Effector memory CD8-positive, alpha-beta T cell (primary cell): ENCODE measurements around the gene DPP3.
"Not testable (repeated sequence)": the region's sequence is repeated elsewhere in the genome, so short reads cannot be mapped to it uniquely, and the experiment has no call there.

ENCODE experiments used
- ATAC-seq: fragments of 150-1000 bp; cut with Tn5 transposase; replicated peaks from 2 replicates; pipeline ENCODE4 v1.10.0; 2021; ENCODE audit warnings: mild to moderate bottlenecking, moderate library complexity
- DNase-seq, 3 experiments: peaks; one replicate each; pipeline ENCODE4 v3.0.0; 2021
- H3K27ac Mint-ChIP-seq, 2 donors: one replicate each; pipeline ENCODE4 v1.8.0; 2022; ENCODE audit warnings: mild to moderate bottlenecking in 2 of 2, mixed read lengths in 2 of 2, moderate library complexity in 2 of 2
- H3K27me3 Mint-ChIP-seq, 2 donors: one replicate each; pipeline ENCODE4 v1.8.0; 2022; ENCODE audit warnings: mixed read lengths in 2 of 2
- H3K36me3 Mint-ChIP-seq: one replicate; pipeline ENCODE4 v1.8.0; 2022; ENCODE audit warnings: mild to moderate bottlenecking, moderate library complexity, mixed read lengths; ENCODE audit not compliant: insufficient read depth
- H3K4me1 Mint-ChIP-seq, 2 donors: one replicate each; pipeline ENCODE4 v1.8.0; 2022; ENCODE audit warnings: low read depth in 2 of 2, mixed read lengths in 2 of 2
- H3K4me3 Mint-ChIP-seq, 2 donors: one replicate each; pipeline ENCODE4 v1.8.0; 2022; ENCODE audit warnings: mild to moderate bottlenecking in 2 of 2, mixed read lengths in 2 of 2, moderate library complexity in 2 of 2
- H3K9me3 Mint-ChIP-seq, 2 donors: one replicate each; pipeline ENCODE4 v1.8.0; 2022; ENCODE audit warnings: mixed read lengths in 2 of 2
- total RNA-seq, 9 experiments: gene quantifications; one replicate each; lab custom pipeline; 2026; lab: John Stamatoyannopoulos, UW

DPP3 gene, protein sequence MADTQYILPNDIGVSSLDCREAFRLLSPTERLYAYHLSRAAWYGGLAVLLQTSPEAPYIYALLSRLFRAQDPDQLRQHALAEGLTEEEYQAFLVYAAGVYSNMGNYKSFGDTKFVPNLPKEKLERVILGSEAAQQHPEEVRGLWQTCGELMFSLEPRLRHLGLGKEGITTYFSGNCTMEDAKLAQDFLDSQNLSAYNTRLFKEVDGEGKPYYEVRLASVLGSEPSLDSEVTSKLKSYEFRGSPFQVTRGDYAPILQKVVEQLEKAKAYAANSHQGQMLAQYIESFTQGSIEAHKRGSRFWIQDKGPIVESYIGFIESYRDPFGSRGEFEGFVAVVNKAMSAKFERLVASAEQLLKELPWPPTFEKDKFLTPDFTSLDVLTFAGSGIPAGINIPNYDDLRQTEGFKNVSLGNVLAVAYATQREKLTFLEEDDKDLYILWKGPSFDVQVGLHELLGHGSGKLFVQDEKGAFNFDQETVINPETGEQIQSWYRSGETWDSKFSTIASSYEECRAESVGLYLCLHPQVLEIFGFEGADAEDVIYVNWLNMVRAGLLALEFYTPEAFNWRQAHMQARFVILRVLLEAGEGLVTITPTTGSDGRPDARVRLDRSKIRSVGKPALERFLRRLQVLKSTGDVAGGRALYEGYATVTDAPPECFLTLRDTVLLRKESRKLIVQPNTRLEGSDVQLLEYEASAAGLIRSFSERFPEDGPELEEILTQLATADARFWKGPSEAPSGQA
- total RNA-seq, result 23.6 to 129 (median 40.4) reads per million in 9 experiments

DNA sequence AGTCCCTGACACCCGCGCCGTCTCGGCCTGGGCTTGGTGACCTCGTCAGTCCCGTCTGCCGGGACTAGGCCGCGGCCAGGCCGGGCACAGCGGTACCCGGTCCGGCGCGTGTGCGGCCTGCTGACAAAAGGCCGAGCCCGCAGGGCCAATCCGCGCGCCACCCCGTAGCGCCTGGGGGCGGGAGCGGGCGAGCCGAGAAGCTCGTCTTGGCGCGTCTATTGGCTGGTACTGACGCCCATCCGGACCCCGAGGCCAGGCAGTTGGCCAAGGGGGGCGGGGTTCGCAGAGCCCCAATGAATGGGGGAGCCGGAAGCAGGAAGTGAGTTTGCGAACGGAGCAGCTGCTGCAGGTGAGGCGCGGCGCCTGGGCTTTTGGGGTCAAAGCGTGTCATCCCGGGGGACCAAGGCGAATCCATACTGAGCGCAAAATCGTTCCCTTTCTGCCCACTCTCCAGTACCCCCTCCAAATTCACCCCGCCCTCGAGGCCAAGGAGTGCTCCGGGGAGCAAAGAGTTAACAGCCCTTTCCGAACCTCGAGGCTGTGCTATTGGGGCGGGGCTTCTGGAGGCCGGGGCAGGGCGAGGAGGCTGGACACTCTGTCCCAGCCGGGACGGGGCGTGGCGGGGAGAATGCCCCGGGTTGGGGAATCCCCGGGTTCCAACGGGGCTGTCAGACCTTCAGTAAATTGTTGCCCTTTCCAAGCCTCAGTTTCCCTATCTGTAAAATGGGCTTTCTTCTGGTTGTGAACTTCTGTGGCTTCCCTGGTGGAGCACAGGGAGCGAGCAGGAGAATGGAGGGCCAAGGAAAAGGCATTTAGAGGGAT is at the start of gene DPP3:
TSS of gene DPP3 (plus strand) at position 318 of the 822 bp plus-strand sequence. CDS start 1,767 bp downstream, outside the sequence.
- ATAC-seq (peak; percentile 98), DNase-seq (peak; percentile 94 to 95 (median 94))
- Mint-ChIP-seq H3K9me3 (no peaks in the 10 kb centered on the region), H3K27me3 (no peaks in the 10 kb centered on the region), H3K4me1 (peaks cover 25 to 29% of the 10 kb centered on the region in 2 donors), H3K36me3 (peaks cover 15% of the 10 kb centered on the region), H3K27ac (peak within 1 kb of the TSS; percentile 91 to 92), H3K4me3 (peak within 1 kb of the TSS; percentile 91)

GRCh38 chr11:66431287-66431686 is 48.9 kb upstream of the DPP3 start:
- ATAC-seq, DNase-seq, H3K9me3 Mint-ChIP-seq, H3K4me3 Mint-ChIP-seq, H3K27me3 Mint-ChIP-seq, H3K27ac Mint-ChIP-seq, H3K4me1 Mint-ChIP-seq: not testable (repeated sequence)
- H3K36me3 Mint-ChIP-seq, result peaks cover 18% of the 10 kb centered on the region

GRCh38 chr11:66431871-66432329 is 48.3 kb upstream of the DPP3 start:
- not testable (repeated sequence) for H3K4me1 Mint-ChIP-seq, H3K9me3 Mint-ChIP-seq, H3K27me3 Mint-ChIP-seq, H3K4me3 Mint-ChIP-seq, ATAC-seq, DNase-seq, H3K27ac Mint-ChIP-seq
- H3K36me3 Mint-ChIP-seq, result peaks cover 18% of the 10 kb centered on the region

GRCh38 chr11:66432597-66432996 is 47.6 kb upstream of the DPP3 start:
- DNase-seq (no peak), ATAC-seq (no peak)
- peaks cover 3 to 6% of the 10 kb centered on the region in 2 donors for H3K4me1 Mint-ChIP-seq
- no peaks in the 10 kb centered on the region for H3K9me3 Mint-ChIP-seq
- no peak overlapping the region for H3K27ac Mint-ChIP-seq
- H3K27me3 Mint-ChIP-seq, result no peaks in the 10 kb centered on the region
- peaks cover 21% of the 10 kb centered on the region for H3K36me3 Mint-ChIP-seq
- H3K4me3 Mint-ChIP-seq, result no peak overlapping the region

DNA sequence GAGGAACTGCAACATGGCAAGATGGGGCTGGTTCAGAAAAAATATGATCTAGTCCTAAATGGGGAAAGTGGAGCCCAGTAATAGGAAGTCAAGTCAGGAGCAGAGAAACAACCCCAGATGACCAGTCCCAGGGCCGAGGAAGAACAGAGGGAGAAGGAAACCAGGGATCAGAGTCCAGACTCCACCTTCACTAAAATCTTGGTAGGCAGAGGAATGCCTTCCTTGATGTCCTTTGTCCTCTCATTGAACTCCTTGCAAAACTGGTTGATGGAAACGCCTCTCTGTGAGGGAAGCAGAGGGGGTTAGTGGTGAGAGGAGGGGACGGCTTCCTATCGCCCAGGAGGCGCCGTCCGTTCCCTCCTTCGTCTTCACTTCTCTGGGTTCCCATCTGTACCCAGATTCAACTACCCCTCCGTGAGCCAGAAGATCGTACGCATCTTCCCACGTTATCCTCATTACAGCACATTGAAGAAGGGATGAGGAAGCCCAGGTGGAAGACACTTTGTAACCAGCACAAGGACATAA is 42.2 kb upstream of the DPP3 start:
- H3K9me3 Mint-ChIP-seq, result peaks cover 0 to under 1% of the 10 kb centered on the region in 2 donors
- H3K27me3 Mint-ChIP-seq, result peaks cover 2 to 7% of the 10 kb centered on the region in 2 donors
- H3K27ac Mint-ChIP-seq, result peak overlapping the region; percentile 96 to 97
- DNase-seq, result no peak
- ATAC-seq, result no peak
- peak overlapping the region; percentile 87 to 90 for H3K4me3 Mint-ChIP-seq
- peaks cover 8 to 11% of the 10 kb centered on the region in 2 donors for H3K4me1 Mint-ChIP-seq
- peaks cover 21% of the 10 kb centered on the region for H3K36me3 Mint-ChIP-seq

DNA sequence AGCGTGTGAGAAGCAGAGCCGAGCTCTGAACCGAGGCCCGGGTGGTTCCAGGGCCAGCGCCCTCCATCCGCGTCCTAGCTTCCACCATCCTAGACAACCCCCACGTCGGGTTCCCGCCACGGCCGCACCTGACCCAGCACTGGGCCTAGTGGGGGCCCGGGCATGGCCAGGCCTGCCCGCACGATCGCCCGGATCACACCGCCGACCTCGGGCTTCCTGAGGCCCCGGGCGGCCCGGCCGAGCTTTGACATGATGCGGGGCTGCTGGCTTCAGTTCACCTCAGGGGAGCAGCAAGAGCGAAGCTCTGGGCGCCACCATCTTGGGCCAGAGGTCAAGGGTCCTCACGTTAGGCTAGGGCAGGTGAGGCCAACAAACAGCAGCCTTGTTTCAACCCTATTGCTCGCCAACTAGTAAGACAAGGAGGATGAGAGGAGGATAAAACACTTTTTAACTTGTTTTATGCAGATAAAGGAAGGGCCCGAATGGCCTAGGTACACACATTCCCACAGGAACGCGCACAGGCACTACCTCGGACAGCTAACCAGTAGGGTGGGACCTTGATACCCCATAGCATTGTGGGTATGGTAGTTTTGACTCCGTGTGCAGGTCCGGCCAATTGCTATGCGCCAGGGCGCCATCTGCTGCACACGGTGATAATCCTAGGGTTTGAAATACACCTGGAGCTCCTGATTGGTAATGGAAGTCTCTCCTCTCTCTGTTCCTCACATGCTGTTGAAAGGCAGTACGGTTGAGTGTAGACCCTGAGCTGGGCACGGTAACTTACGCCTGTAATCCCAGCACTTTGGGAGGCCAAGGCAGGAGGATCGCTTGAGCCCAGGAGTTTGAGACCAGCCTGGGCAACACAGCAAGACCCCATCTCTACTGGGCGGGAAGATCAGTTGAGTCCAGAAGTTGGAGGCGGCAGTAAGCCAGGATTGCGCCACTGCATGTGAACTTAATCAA is 41.4 kb upstream of the DPP3 start, which contains the start of gene MRPL11:
TSS of gene MRPL11 (minus strand) at position 345 of the 963 bp plus-strand sequence. CDS start at position 251, 94 bp downstream.
- peaks cover 0 to 8% of the 10 kb centered on the region in 2 donors for H3K9me3 Mint-ChIP-seq
- peaks cover 6 to 15% of the 10 kb centered on the region in 2 donors for H3K27me3 Mint-ChIP-seq
- ATAC-seq (peak; percentile 96), DNase-seq (peak; percentile 85 to 93 (median 88))
- peak within 1 kb of the TSS; percentile 96 to 97 for H3K27ac Mint-ChIP-seq
- H3K4me3 Mint-ChIP-seq, result peak within 1 kb of the TSS; percentile 87 to 90
- H3K36me3 Mint-ChIP-seq, result peaks cover 20% of the 10 kb centered on the region
- peaks cover 8 to 11% of the 10 kb centered on the region in 2 donors for H3K4me1 Mint-ChIP-seq

- Mint-ChIP-seq H3K9me3 (peaks cover 0 to 11% of the 10 kb centered on the region in 2 donors), H3K4me1 (peaks cover 8 to 11% of the 10 kb centered on the region in 2 donors), H3K27me3 (peaks cover 6 to 20% of the 10 kb centered on the region in 2 donors)
- H3K27ac Mint-ChIP-seq, H3K4me3 Mint-ChIP-seq, DNase-seq, ATAC-seq, H3K36me3 Mint-ChIP-seq: not testable (repeated sequence)
Observed at GRCh38 chr11:66440101-66440939, 39.9 kb upstream of the DPP3 start.

DNA sequence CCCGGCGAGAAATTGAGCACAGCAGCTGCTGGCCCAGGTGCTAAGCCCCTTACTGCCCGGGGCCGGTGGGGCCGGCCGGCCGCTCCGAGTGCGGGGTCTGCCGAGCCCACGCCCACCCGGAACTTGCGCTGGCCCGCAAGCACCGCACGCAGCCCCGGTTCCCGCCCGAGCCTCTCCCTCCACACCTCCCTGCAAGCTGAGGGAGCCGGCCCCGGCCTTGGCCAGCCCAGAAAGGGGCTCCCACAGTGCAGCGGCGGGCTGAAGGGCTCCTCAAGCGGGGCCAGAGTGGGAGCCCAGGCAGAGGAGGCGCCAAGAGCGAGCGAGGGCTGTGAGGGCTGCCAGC is 39.3 kb upstream of the DPP3 start:
- Mint-ChIP-seq H3K27me3 (peaks cover 6 to 20% of the 10 kb centered on the region in 2 donors), H3K9me3 (peaks cover 0 to 11% of the 10 kb centered on the region in 2 donors), H3K4me1 (peaks cover 8 to 11% of the 10 kb centered on the region in 2 donors)
- not testable (repeated sequence) for ATAC-seq, H3K4me3 Mint-ChIP-seq, H3K36me3 Mint-ChIP-seq, DNase-seq, H3K27ac Mint-ChIP-seq

- DNase-seq (no peak), ATAC-seq (no peak)
- peaks cover 11 to 25% of the 10 kb centered on the region in 2 donors for H3K27me3 Mint-ChIP-seq
- H3K27ac Mint-ChIP-seq, result no peak overlapping the region
- H3K4me1 Mint-ChIP-seq, result peaks cover 0 to 4% of the 10 kb centered on the region in 2 donors
- peaks cover 0 to 11% of the 10 kb centered on the region in 2 donors for H3K9me3 Mint-ChIP-seq
- no peaks in the 10 kb centered on the region for H3K36me3 Mint-ChIP-seq
- H3K4me3 Mint-ChIP-seq, result no peak overlapping the region
Observed at GRCh38 chr11:66443602-66444001, 36.6 kb upstream of the DPP3 start.

- Mint-ChIP-seq H3K36me3 (no peaks in the 10 kb centered on the region), H3K4me3 (no peak overlapping the region), H3K9me3 (peaks cover 0 to 11% of the 10 kb centered on the region in 2 donors), H3K27ac (no peak overlapping the region), H3K27me3 (peaks cover 26 to 52% of the 10 kb centered on the region in 2 donors), H3K4me1 (no peaks in the 10 kb centered on the region)
- DNase-seq (no peak), ATAC-seq (no peak)
Observed at GRCh38 chr11:66447012-66447411, 33.2 kb upstream of the DPP3 start.

GRCh38 chr11:66448523-66448922 is 31.7 kb upstream of the DPP3 start:
- no peaks in the 10 kb centered on the region for H3K4me1 Mint-ChIP-seq
- no peak overlapping the region for H3K27ac Mint-ChIP-seq
- H3K4me3 Mint-ChIP-seq, result no peak overlapping the region
- ATAC-seq, result no peak
- no peak for DNase-seq
- no peaks in the 10 kb centered on the region for H3K36me3 Mint-ChIP-seq
- H3K27me3 Mint-ChIP-seq, result peaks cover 25 to 46% of the 10 kb centered on the region in 2 donors
- H3K9me3 Mint-ChIP-seq, result peaks cover 0 to 6% of the 10 kb centered on the region in 2 donors
